AG09309 (cell line): ENCODE measurements around the gene DHX36.
A peak's percentile ranks its signal among the peaks of the same experiment; 100 is the strongest.

Experiments used
- DNase-seq: peaks from one replicate; pipeline ENCODE4 v3.0.0-alpha.2; 2010; ENCODE audit warnings: low read depth
- H3K4me3 ChIP-seq: 2 replicates; pipeline ENCODE4 v1.5.1; 2011; ENCODE audit warnings: mild to moderate bottlenecking, low read depth, low read length, moderate library complexity; ENCODE audit not compliant: control insufficient read depth
- TF ChIP-seq, protein P1 (sequence below): IDR thresholded peaks from 2 replicates; pipeline ENCODE4 v1.5.1; 2011; ENCODE audit warnings: mild to moderate bottlenecking, low read depth, low read length, inconsistent platforms; ENCODE audit not compliant: insufficient read depth, control insufficient read depth; ENCODE audit errors: missing control alignments

The DHX36 gene

DNA sequence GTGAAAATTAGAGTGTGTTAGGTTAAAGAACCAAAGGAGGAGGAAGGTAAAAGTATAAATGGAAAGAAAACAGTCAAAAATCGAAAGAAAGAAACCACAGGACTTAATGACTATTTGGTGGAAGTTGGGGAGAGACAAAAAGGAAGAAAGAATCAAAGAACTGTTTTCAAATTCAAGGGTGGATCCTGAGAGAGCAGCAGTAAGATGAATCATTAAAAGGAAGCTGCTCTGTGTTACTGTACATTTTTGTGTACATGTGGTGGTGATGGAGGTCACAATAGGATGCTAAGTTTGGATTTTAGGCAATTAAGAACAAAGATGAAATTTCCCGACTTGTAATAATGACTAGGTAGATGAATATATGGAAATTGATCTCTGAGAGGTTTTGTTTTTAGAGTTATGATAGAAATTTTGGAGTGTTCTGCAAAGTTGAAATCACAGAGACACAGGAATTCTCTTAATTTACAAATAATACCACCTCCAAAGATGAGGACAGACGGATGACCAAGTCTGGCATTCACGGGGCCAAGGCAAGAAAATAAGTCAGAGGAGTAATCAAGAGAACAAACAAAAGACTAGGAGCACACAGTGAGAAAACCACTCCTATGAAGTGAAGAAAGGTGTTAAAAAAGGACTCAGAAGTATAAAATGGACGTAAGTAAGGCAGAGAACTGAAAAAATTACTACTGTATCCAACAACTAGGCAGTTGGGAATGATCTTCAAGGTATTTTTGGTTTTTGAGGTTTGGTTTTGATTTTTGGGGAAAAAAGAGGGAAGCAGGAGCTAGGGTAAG, 7.1 kb downstream of the DHX36 start:
- TF ChIP-seq, protein P1, sequence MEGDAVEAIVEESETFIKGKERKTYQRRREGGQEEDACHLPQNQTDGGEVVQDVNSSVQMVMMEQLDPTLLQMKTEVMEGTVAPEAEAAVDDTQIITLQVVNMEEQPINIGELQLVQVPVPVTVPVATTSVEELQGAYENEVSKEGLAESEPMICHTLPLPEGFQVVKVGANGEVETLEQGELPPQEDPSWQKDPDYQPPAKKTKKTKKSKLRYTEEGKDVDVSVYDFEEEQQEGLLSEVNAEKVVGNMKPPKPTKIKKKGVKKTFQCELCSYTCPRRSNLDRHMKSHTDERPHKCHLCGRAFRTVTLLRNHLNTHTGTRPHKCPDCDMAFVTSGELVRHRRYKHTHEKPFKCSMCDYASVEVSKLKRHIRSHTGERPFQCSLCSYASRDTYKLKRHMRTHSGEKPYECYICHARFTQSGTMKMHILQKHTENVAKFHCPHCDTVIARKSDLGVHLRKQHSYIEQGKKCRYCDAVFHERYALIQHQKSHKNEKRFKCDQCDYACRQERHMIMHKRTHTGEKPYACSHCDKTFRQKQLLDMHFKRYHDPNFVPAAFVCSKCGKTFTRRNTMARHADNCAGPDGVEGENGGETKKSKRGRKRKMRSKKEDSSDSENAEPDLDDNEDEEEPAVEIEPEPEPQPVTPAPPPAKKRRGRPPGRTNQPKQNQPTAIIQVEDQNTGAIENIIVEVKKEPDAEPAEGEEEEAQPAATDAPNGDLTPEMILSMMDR: no peak
- H3K4me3 ChIP-seq: no peak overlapping the region
- DNase-seq: no peak

GRCh38 chr3:154314152-154314551, 10.1 kb downstream of the DHX36 start:
- TF ChIP-seq, protein P1: no peak
- no peak overlapping the region for H3K4me3 ChIP-seq
- DNase-seq: no peak

GRCh38 chr3:154310840-154311239, 13.4 kb downstream of the DHX36 start:
- DNase-seq: no peak
- TF ChIP-seq, protein P1: no peak
- H3K4me3 ChIP-seq: no peak overlapping the region

DNA sequence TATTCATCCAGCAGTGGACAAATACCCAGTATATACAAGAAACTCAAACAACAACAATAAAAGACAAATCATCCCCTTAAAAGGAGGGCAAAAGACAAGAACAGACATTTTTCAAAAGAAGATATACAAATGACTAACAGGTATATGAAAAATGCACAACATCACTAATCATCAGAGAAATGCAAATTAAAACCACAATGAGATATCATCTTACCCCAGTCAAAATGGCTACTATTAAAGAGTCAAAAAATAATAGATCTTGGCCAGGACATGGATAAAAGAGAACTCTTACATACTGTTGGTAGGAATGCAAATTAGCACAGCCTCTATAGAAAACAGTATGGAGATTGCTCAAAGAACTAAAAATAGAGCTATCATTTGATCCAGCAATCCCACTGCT, 16.9 kb downstream of the DHX36 start:
- DNase-seq: no peak
- TF ChIP-seq, protein P1: no peak
- no peak overlapping the region for H3K4me3 ChIP-seq

GRCh38 chr3:154304936-154305335, 19.4 kb downstream of the DHX36 start:
- TF ChIP-seq, protein P1: no peak
- DNase-seq: no peak
- no peak overlapping the region for H3K4me3 ChIP-seq

- TF ChIP-seq, protein P1: no peak
- H3K4me3 ChIP-seq: no peak overlapping the region
- DNase-seq: peak; percentile 13
These were observed 20.0 kb downstream of the DHX36 start for GRCh38 chr3:154304116-154304786.

DNA sequence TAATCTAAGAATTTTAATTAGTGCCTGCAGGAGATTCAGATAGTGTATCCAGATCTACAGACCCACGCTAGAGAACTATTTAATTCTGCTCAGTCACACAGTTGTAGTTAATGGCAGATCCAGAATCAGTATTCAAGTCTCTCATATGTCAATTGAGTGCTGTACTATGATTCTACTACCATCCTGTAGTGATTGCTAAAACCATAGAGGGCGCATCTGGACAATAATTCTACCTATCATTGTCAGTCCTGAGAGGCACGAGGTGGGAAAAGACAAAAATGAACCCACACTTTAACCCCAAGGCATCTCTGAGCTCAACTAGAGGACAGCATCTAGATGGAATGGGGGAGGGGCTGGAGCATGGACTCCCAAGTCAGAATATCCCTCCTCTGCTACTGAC, 22.7 kb downstream of the DHX36 start:
- TF ChIP-seq, protein P1: no peak
- no peak overlapping the region for H3K4me3 ChIP-seq
- DNase-seq: no peak
